DND-41 (cell line): ENCODE results near the gene PDIA5.

ENCODE experiments used
- ATAC-seq: fragments of 200-7000 bp; cut with Tn5 transposase; 3 replicates; pipeline ENCODE4 v1.9.1; 2021; ENCODE audit warnings: low read depth; ENCODE audit not compliant: insufficient read depth
- DNase-seq: peaks from one replicate; pipeline ENCODE4 v3.0.0-alpha.2; 2020
- H2AFZ ChIP-seq: 2 replicates; pipeline ENCODE4 v1.6.0; 2012; ENCODE audit warnings: low read depth, low read length
- H3K27ac ChIP-seq: 2 replicates; pipeline ENCODE4 v1.5.1; 2012; ENCODE audit warnings: low read length, inconsistent platforms
- H3K27me3 ChIP-seq: fragments of 200-600 bp; sonication (generic); 2 replicates; pipeline ENCODE4 v1.6.0; 2012; ENCODE audit warnings: low read length, mild to moderate bottlenecking, inconsistent platforms; ENCODE audit not compliant: insufficient read depth, poor library complexity
- H3K36me3 ChIP-seq: 2 replicates; pipeline ENCODE4 v1.5.1; 2012; ENCODE audit warnings: low read length, inconsistent platforms; ENCODE audit not compliant: insufficient read depth
- H3K4me1 ChIP-seq: 2 replicates; pipeline ENCODE4 v1.5.1; 2012; ENCODE audit warnings: mild to moderate bottlenecking, low read length; ENCODE audit not compliant: insufficient read depth
- H3K4me2 ChIP-seq: 2 replicates; pipeline ENCODE4 v1.6.0; 2012; ENCODE audit warnings: mild to moderate bottlenecking, moderate library complexity, low read length, inconsistent platforms; ENCODE audit not compliant: insufficient read depth
- H3K4me3 ChIP-seq, 2 experiments: fragments of 200-600 bp in 1 of 2; shearing (Covaris generic) in 1 of 2; 2 replicates each; pipeline ENCODE4 v1.5.1; 2012 to 2016; ENCODE audit warnings: inconsistent platforms in 2 of 2, low read length in 2 of 2, mild to moderate bottlenecking in 2 of 2, low read depth in 1 of 2, moderate library complexity in 1 of 2
- H3K79me2 ChIP-seq: 2 replicates; pipeline ENCODE4 v1.6.0; 2012; ENCODE audit warnings: low read length, inconsistent platforms; ENCODE audit not compliant: insufficient read depth
- H3K9ac ChIP-seq: 2 replicates; pipeline ENCODE4 v1.6.0; 2012; ENCODE audit warnings: low read depth, mild to moderate bottlenecking, inconsistent platforms, low read length, moderate library complexity
- H3K9me3 ChIP-seq: 2 replicates; pipeline ENCODE4 v1.5.1; 2012; ENCODE audit warnings: low read length, moderate library complexity, mild to moderate bottlenecking, inconsistent platforms; ENCODE audit not compliant: insufficient read depth, severe bottlenecking
- H4K20me1 ChIP-seq: 2 replicates; pipeline ENCODE4 v1.6.0; 2012; ENCODE audit warnings: low read length; ENCODE audit not compliant: insufficient read depth
- EZH2 ChIP-seq: IDR thresholded peaks from 3 replicates; pipeline ENCODE4 v1.6.1; 2012; ENCODE audit warnings: borderline replicate concordance, low read depth, mild to moderate bottlenecking, moderate library complexity, low read length, inconsistent platforms; ENCODE audit not compliant: severe bottlenecking
- TF ChIP-seq, protein P1 (sequence below): IDR thresholded peaks from 2 replicates; pipeline ENCODE4 v1.5.1; 2012; ENCODE audit warnings: borderline replicate concordance, low read length, moderate library complexity, mild to moderate bottlenecking; ENCODE audit not compliant: poor library complexity, severe bottlenecking; ENCODE audit errors: extremely low read depth

Gene PDIA5

DNA sequence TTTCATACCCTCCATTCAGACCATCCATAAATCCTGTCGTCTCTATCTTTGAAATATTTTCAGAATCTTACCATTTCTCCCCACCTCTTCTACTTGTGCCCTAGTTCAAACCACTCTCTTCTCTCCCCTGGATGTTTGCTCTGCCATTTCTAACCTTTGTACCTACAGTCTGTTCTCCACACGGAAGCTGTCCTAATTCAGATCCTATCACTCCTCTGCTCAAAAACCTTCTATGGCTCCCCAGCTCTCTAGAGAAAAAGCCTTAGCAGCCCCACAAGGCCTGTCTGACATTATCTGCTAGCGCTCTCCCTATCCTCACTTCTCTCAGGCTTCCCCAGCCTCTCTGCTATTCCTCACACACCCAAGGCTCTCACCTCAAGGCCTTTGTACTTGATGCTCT lies 34.8 kb upstream of the PDIA5 start:
- Histone ChIP-seq H3K79me2 (no peaks in the 10 kb centered on the region), H3K4me1 (peaks cover 9% of the 10 kb centered on the region), H3K9ac (no peak overlapping the region), H3K36me3 (no peaks in the 10 kb centered on the region), H3K27me3 (peaks cover 65% of the 10 kb centered on the region), H3K9me3 (no peaks in the 10 kb centered on the region), H3K27ac (no peak overlapping the region), H3K4me3 (no peak overlapping the region), H4K20me1 (no peaks in the 10 kb centered on the region), H3K4me2 (no peak overlapping the region), H2AFZ (no peak overlapping the region)
- ATAC-seq: no peak
- no peak for TF ChIP-seq EZH2
- TF ChIP-seq, protein P1, sequence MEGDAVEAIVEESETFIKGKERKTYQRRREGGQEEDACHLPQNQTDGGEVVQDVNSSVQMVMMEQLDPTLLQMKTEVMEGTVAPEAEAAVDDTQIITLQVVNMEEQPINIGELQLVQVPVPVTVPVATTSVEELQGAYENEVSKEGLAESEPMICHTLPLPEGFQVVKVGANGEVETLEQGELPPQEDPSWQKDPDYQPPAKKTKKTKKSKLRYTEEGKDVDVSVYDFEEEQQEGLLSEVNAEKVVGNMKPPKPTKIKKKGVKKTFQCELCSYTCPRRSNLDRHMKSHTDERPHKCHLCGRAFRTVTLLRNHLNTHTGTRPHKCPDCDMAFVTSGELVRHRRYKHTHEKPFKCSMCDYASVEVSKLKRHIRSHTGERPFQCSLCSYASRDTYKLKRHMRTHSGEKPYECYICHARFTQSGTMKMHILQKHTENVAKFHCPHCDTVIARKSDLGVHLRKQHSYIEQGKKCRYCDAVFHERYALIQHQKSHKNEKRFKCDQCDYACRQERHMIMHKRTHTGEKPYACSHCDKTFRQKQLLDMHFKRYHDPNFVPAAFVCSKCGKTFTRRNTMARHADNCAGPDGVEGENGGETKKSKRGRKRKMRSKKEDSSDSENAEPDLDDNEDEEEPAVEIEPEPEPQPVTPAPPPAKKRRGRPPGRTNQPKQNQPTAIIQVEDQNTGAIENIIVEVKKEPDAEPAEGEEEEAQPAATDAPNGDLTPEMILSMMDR: no peak
- no peak for DNase-seq

DNA sequence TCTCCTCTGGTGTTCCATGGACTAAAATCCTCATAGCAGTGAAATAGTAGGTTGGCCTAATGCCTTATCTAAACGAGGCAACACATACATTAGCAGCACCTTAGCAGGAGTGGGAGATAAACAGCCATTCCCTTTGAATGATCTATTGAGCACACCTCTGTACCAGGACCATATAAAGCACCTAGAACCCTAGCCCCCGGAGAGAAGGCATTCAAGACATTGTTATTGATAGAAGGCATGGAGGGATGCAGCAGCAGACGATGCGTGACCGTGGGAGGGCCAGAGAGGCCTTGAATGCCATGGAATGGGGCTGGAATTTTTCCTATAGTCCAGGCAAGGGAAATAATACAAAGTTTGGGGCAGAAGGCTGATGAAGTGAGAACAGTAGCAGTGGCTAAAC lies 32.7 kb upstream of the PDIA5 start:
- ATAC-seq: no peak
- no peaks in the 10 kb centered on the region for H3K36me3 ChIP-seq

DNA sequence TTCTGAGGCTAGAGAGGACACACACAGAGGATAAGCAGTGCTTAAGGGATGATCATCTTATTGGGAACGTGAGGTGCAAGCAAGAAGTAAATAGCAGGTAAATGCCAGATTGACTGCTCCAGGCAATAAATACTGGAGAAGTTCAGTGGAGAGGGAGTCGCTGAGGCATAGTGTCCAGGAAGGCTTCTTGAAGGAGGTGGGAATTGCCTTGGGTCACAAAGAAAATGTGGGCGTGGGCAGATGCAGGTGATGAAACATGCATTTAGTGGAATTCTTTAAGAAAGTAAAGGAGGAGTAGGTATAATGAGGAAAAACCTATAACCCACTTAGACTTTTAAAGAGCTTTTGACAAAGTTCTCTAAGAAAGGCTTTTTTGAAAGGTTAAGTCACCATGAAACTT lies 31.8 kb upstream of the PDIA5 start:
- H3K9ac ChIP-seq: no peak overlapping the region

More for the DNA sequence above, 32.7 kb upstream of the PDIA5 start:
- Histone ChIP-seq H2AFZ (no peak overlapping the region), H3K79me2 (no peaks in the 10 kb centered on the region), H3K27ac (no peak overlapping the region), H3K4me3 (no peak overlapping the region), H3K9me3 (no peaks in the 10 kb centered on the region), H3K4me2 (no peak overlapping the region), H3K27me3 (peaks cover 58% of the 10 kb centered on the region), H4K20me1 (no peaks in the 10 kb centered on the region), H3K9ac (no peak overlapping the region), H3K4me1 (no peaks in the 10 kb centered on the region)
- no peak for DNase-seq
- no peak for TF ChIP-seq EZH2
- TF ChIP-seq, protein P1: no peak

More for the DNA sequence above, 31.8 kb upstream of the PDIA5 start:
- Histone ChIP-seq H3K36me3 (no peaks in the 10 kb centered on the region), H3K4me3 (no peak overlapping the region), H3K9me3 (no peaks in the 10 kb centered on the region), H2AFZ (no peak overlapping the region), H4K20me1 (no peaks in the 10 kb centered on the region), H3K4me1 (no peaks in the 10 kb centered on the region), H3K27ac (no peak overlapping the region), H3K79me2 (no peaks in the 10 kb centered on the region), H3K27me3 (peaks cover 49% of the 10 kb centered on the region), H3K4me2 (no peak overlapping the region)
- DNase-seq (no peak), ATAC-seq (no peak)
- TF ChIP-seq EZH2: no peak
- TF ChIP-seq, protein P1: no peak
